ENCODE results near the gene ALDH3B1.

GRCh38 chr11:68003846-68004550 is 6.1 kb upstream of the ALDH3B1 start, which contains the start of gene UNC93B1:
- TF ChIP-seq L3MBTL2 (conservative IDR thresholded peaks at IDR 0.05) (peak; percentile 46; the same call in 1 of the 2 replicates), SP1 (IDR thresholded peaks at IDR 0.05) (no peak), TARDBP (IDR thresholded peaks at IDR 0.05) (no peak)

Data from HEK293T (cell line).